ENCODE data around the gene S100A12. TPM values are rescaled to one million over a fixed set of nuclear protein-coding genes. Genes with fewer than 3 reads are reported as not detected.

The S100A12 gene
- total RNA-seq, 1 experiment from 2014 or later, result not detected

- H3K4me1 ChIP-seq, result no peaks in the 10 kb centered on the region
- H3K27ac Mint-ChIP-seq (ENCODE audit: unreplicated experiment), result no peak overlapping the region
- H3K27me3 Mint-ChIP-seq (ENCODE audit: insufficient read depth, unreplicated experiment), result peaks cover 14% of the 10 kb centered on the region
- no peaks in the 10 kb centered on the region for H3K36me3 ChIP-seq (ENCODE audit: control insufficient read depth, insufficient read depth, low read length)
- ChIA-PET POLR2A (no interaction called here), CTCF (no interaction called here)
- intact Hi-C loops (cut with micrococcal nuclease; ENCODE audit: unreplicated experiment), result no loop called here
- H3K27me3 ChIP-seq (replicated peaks; ENCODE audit: control insufficient read depth, insufficient read depth, low read length), result no peaks in the 10 kb centered on the region; the same call in 1 of the 2 replicates
- H3K4me3 ChIP-seq (ENCODE audit: low read depth, low read length), result no peak overlapping the region
- no peaks in the 10 kb centered on the region for H3K9me3 ChIP-seq
- H3K4me3 Mint-ChIP-seq (ENCODE audit: unreplicated experiment), result no peak overlapping the region
- no peak for DNase-seq
- H3K4me1 Mint-ChIP-seq (ENCODE audit: low read depth, unreplicated experiment), result no peaks in the 10 kb centered on the region
- TF ChIP-seq, protein P1, sequence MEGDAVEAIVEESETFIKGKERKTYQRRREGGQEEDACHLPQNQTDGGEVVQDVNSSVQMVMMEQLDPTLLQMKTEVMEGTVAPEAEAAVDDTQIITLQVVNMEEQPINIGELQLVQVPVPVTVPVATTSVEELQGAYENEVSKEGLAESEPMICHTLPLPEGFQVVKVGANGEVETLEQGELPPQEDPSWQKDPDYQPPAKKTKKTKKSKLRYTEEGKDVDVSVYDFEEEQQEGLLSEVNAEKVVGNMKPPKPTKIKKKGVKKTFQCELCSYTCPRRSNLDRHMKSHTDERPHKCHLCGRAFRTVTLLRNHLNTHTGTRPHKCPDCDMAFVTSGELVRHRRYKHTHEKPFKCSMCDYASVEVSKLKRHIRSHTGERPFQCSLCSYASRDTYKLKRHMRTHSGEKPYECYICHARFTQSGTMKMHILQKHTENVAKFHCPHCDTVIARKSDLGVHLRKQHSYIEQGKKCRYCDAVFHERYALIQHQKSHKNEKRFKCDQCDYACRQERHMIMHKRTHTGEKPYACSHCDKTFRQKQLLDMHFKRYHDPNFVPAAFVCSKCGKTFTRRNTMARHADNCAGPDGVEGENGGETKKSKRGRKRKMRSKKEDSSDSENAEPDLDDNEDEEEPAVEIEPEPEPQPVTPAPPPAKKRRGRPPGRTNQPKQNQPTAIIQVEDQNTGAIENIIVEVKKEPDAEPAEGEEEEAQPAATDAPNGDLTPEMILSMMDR (IDR thresholded peaks at IDR 0.05; ENCODE audit: insufficient read depth in 1 of 2, low read depth in 1 of 2, low read length in 1 of 2, severe bottlenecking in 1 of 2, unreplicated experiment in 1 of 2), result no peak
- no TSS peak for BruUV-seq (replicated peaks)
- H3K9me3 Mint-ChIP-seq (ENCODE audit: unreplicated experiment), result no peaks in the 10 kb centered on the region
- H3K36me3 Mint-ChIP-seq (ENCODE audit: insufficient read depth, unreplicated experiment), result no peaks in the 10 kb centered on the region
These were observed 14.0 kb upstream of the S100A12 start for GRCh38 chr1:153389401-153389800.

DNA sequence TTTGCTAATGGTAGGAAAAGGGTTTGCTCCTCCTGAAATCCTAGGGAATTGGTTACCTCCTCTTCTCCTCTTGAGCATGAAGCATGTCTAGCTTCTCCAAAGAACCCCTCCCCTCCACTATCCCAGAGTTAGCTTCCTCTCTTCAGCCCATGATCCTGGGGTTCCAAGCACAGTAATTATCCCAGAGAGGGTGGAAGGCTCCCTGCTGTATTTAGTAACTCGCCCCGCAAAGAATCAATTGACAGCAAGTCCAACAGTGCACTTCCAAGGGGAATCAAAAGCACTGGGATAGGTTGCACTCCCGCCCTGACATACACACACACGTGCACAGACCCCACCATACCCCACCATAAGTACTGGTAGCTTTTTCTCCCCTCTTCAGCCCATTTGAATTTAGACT, 12.4 kb upstream of the S100A12 start:
- intact Hi-C loops (cut with micrococcal nuclease; ENCODE audit: unreplicated experiment), result no loop called here
- H3K9me3 Mint-ChIP-seq (ENCODE audit: unreplicated experiment), result peaks cover under 1% of the 10 kb centered on the region
- TF ChIP-seq, protein P1 (IDR thresholded peaks at IDR 0.05; ENCODE audit: insufficient read depth in 1 of 2, low read depth in 1 of 2, low read length in 1 of 2, severe bottlenecking in 1 of 2, unreplicated experiment in 1 of 2), result no peak
- no peak overlapping the region for H3K27ac Mint-ChIP-seq (ENCODE audit: unreplicated experiment)
- Histone ChIP-seq H3K36me3 (ENCODE audit: control insufficient read depth, insufficient read depth, low read length) (no peaks in the 10 kb centered on the region), H3K27me3 (replicated peaks; ENCODE audit: control insufficient read depth, insufficient read depth, low read length) (no peaks in the 10 kb centered on the region; the same call in 1 of the 2 replicates), H3K4me3 (ENCODE audit: low read depth, low read length) (no peak overlapping the region), H3K9me3 (no peaks in the 10 kb centered on the region), H3K4me1 (no peaks in the 10 kb centered on the region)
- H3K4me1 Mint-ChIP-seq (ENCODE audit: low read depth, unreplicated experiment), result no peaks in the 10 kb centered on the region
- H3K4me3 Mint-ChIP-seq (ENCODE audit: unreplicated experiment), result no peak overlapping the region
- H3K36me3 Mint-ChIP-seq (ENCODE audit: insufficient read depth, unreplicated experiment), result no peaks in the 10 kb centered on the region
- H3K27me3 Mint-ChIP-seq (ENCODE audit: insufficient read depth, unreplicated experiment), result peaks cover 11% of the 10 kb centered on the region
- CTCF ChIA-PET, result interaction anchor here (0.5 kb wide), 1 partner anchor 22 kb away, joined by 3 read pairs; no protein-coding TSS in a partner anchor
- BruUV-seq (replicated peaks), result no TSS peak
- POLR2A ChIA-PET, result no interaction called here
- no peak for DNase-seq

GRCh38 chr1:153387001-153387400, 11.6 kb upstream of the S100A12 start:
- DNase-seq, result no peak
- POLR2A ChIA-PET, result no interaction called here
- Histone ChIP-seq H3K4me3 (ENCODE audit: low read depth, low read length) (no peak overlapping the region), H3K27me3 (replicated peaks; ENCODE audit: control insufficient read depth, insufficient read depth, low read length) (no peaks in the 10 kb centered on the region; the same call in 1 of the 2 replicates), H3K36me3 (ENCODE audit: control insufficient read depth, insufficient read depth, low read length) (no peaks in the 10 kb centered on the region), H3K9me3 (peaks cover 4% of the 10 kb centered on the region; the same call in 1 of the 2 replicates), H3K4me1 (no peaks in the 10 kb centered on the region)
- BruUV-seq (replicated peaks), result no TSS peak
- H3K4me1 Mint-ChIP-seq (ENCODE audit: low read depth, unreplicated experiment), result no peaks in the 10 kb centered on the region
- peaks cover 16% of the 10 kb centered on the region for H3K27me3 Mint-ChIP-seq (ENCODE audit: insufficient read depth, unreplicated experiment)
- H3K9me3 Mint-ChIP-seq (ENCODE audit: unreplicated experiment), result peaks cover 8% of the 10 kb centered on the region
- H3K4me3 Mint-ChIP-seq (ENCODE audit: unreplicated experiment), result no peak overlapping the region
- no peaks in the 10 kb centered on the region for H3K36me3 Mint-ChIP-seq (ENCODE audit: insufficient read depth, unreplicated experiment)
- TF ChIP-seq, protein P1 (IDR thresholded peaks at IDR 0.05; ENCODE audit: insufficient read depth in 1 of 2, low read depth in 1 of 2, low read length in 1 of 2, severe bottlenecking in 1 of 2, unreplicated experiment in 1 of 2), result no peak
- H3K27ac Mint-ChIP-seq (ENCODE audit: unreplicated experiment), result no peak overlapping the region
- intact Hi-C loops (cut with micrococcal nuclease; ENCODE audit: unreplicated experiment), result no loop called here
- CTCF ChIA-PET, result no interaction called here

Measured in Caco-2 (cell line).